Nephron progenitor cell (in vitro differentiated cells): ENCODE data around the gene TMTC1.

ENCODE experiments used
- DNase-seq: peaks from one replicate; pipeline ENCODE4 v3.0.0; 2021
- H3K27ac Mint-ChIP-seq: 2 replicates; pipeline ENCODE4 v1.8.0; 2021; ENCODE audit warnings: mild to moderate bottlenecking, moderate library complexity, mixed read lengths
- H3K27me3 Mint-ChIP-seq: 2 replicates; pipeline ENCODE4 v1.8.0; 2021; ENCODE audit warnings: mild to moderate bottlenecking, low read depth, mixed read lengths; ENCODE audit not compliant: poor library complexity
- H3K36me3 Mint-ChIP-seq: 2 replicates; pipeline ENCODE4 v1.8.0; 2021; ENCODE audit warnings: low read depth, mixed read lengths
- H3K4me1 Mint-ChIP-seq: 2 replicates; pipeline ENCODE4 v1.8.0; 2021; ENCODE audit warnings: mixed read lengths
- H3K4me3 Mint-ChIP-seq: 2 replicates; pipeline ENCODE4 v1.8.0; 2021; ENCODE audit warnings: mild to moderate bottlenecking, moderate library complexity, mixed read lengths
- H3K9me3 Mint-ChIP-seq: 2 replicates; pipeline ENCODE4 v1.8.0; 2021; ENCODE audit warnings: mild to moderate bottlenecking, moderate library complexity, mixed read lengths
- CTCF ChIP-seq: fragments of 200-600 bp; sonication (generic); IDR thresholded peaks from 2 replicates; pipeline ENCODE4 v1.5.0; 2021; ENCODE audit warnings: antibody characterized with exemption

Gene TMTC1

DNA sequence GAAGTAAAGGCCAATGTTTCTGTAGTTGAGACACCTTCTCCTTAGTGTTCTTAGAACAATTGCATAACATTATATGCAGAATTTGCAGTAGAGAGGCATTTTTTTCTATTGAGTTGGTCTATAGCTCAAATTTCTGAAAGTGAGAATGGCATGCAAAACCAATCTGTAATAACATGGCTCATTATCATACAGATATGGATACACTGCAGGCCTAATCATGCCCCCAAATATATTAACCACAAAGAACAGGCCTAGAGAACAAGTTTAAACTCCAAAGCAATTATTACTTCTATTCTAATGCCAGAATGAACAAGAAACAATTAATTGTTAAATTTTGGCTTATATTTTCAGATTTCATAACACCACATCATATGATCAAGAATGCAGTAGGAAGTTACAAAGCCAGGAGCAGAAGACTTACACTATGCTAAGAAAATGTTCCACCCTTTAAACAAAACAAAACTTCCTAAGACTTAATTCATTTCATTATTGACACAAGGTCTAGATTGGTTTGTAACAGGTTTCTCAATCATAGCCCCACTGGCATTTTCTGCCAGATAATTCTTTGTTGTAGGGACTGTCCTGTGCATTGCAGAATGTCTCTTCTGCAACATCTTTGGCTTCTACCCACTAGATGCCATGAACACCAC lies 26.9 kb downstream of the TMTC1 start:
- Mint-ChIP-seq H3K27ac (no peak overlapping the region), H3K4me3 (no peak overlapping the region), H3K9me3 (peaks cover 16% of the 10 kb centered on the region), H3K4me1 (no peaks in the 10 kb centered on the region), H3K36me3 (peaks cover 25% of the 10 kb centered on the region), H3K27me3 (no peaks in the 10 kb centered on the region)
- DNase-seq: no peak
- TF ChIP-seq CTCF: no peak

- no peak for DNase-seq
- H3K4me1 Mint-ChIP-seq: peaks cover 4% of the 10 kb centered on the region
- peaks cover 25% of the 10 kb centered on the region for H3K36me3 Mint-ChIP-seq
- no peak overlapping the region for H3K4me3 Mint-ChIP-seq
- peaks cover 16% of the 10 kb centered on the region for H3K9me3 Mint-ChIP-seq
- no peak overlapping the region for H3K27ac Mint-ChIP-seq
- no peak for TF ChIP-seq CTCF
- H3K27me3 Mint-ChIP-seq: no peaks in the 10 kb centered on the region
Observed at GRCh38 chr12:29754235-29755189, 29.2 kb downstream of the TMTC1 start.

DNA sequence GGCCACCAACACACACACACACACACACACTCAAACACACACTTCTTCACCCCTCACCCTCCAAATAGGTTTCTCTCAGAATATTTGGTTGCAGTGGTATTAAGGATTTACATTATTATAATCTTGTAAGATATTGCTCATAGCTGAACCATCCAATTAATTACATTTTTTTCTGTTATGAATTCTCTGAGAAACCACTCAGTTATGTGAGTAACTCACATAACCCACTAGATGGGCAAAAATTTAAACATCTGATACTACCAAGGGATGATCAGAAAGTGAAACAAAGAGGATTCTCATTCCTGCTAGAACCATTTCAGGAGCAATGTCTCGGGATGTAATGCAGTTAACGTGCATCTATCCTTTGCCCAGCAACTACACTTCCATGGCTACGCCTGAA lies 31.6 kb downstream of the TMTC1 start:
- no peak for TF ChIP-seq CTCF
- Mint-ChIP-seq H3K4me1 (peaks cover 4% of the 10 kb centered on the region), H3K27ac (no peak overlapping the region), H3K9me3 (no peaks in the 10 kb centered on the region), H3K27me3 (no peaks in the 10 kb centered on the region), H3K36me3 (peaks cover 8% of the 10 kb centered on the region), H3K4me3 (no peak overlapping the region)
- DNase-seq: no peak

DNA sequence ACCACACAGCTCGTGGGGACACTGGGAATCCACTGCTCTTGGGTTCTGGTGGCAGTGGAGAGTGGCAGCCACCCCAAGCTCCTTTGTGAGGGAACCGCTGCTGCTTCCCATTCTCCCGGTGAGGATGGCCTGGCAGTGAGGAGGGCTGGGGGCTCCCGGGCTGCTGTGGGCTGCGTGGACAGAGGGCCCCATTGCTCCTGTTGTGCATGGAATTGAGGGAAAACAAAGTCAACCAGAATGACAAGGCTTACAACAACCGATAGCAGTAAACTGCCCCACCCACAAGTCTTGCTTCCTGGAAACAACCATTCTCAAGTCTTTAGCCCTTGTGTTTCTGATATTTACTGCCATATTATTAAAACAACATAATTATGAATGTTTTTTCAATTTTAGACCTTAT lies 32.1 kb downstream of the TMTC1 start:
- H3K27me3 Mint-ChIP-seq: no peaks in the 10 kb centered on the region
- TF ChIP-seq CTCF: no peak
- peaks cover 4% of the 10 kb centered on the region for H3K4me1 Mint-ChIP-seq
- no peaks in the 10 kb centered on the region for H3K9me3 Mint-ChIP-seq
- peaks cover 5% of the 10 kb centered on the region for H3K36me3 Mint-ChIP-seq
- H3K4me3 Mint-ChIP-seq: no peak overlapping the region
- H3K27ac Mint-ChIP-seq: no peak overlapping the region
- no peak for DNase-seq

DNA sequence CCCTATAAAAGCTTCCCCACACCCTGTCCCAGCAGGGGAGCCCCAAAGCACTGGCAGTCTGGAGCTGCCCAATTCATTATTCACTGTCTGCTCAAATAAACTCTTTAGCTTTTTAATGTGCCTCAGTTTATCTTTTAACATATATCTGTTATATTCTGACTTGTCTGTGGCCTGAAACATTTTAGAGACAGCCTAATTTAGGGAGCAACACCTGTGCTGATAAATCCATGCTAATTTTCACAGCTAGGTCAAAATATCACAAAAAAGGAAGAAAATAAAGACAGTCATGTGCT lies 32.9 kb downstream of the TMTC1 start:
- H3K4me3 Mint-ChIP-seq: no peak overlapping the region
- no peak for DNase-seq
- TF ChIP-seq CTCF: no peak
- H3K9me3 Mint-ChIP-seq: no peaks in the 10 kb centered on the region
- no peaks in the 10 kb centered on the region for H3K27me3 Mint-ChIP-seq
- H3K4me1 Mint-ChIP-seq: peaks cover 4% of the 10 kb centered on the region
- H3K27ac Mint-ChIP-seq: no peak overlapping the region
- peaks cover 5% of the 10 kb centered on the region for H3K36me3 Mint-ChIP-seq
